Measurements from ENCODE around the gene PPARA.

PPARA gene

DNA sequence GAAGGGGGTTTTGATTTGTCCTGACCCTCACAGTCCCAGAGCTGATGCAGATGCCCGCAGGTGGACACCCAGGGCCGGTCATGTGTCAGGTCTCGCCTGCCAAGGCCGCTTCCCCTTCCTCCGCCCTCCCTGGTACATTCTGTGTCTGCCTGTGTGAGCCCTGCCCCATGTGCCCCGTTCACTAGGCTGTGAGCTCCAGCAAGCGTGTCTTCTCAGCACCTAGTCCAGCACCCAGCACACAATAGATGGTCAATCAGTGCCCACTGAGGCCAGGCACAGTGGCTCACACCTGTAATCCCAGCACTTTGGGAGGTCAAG is 29.9 kb upstream of the PPARA start:
- TF ChIP-seq, protein P1, sequence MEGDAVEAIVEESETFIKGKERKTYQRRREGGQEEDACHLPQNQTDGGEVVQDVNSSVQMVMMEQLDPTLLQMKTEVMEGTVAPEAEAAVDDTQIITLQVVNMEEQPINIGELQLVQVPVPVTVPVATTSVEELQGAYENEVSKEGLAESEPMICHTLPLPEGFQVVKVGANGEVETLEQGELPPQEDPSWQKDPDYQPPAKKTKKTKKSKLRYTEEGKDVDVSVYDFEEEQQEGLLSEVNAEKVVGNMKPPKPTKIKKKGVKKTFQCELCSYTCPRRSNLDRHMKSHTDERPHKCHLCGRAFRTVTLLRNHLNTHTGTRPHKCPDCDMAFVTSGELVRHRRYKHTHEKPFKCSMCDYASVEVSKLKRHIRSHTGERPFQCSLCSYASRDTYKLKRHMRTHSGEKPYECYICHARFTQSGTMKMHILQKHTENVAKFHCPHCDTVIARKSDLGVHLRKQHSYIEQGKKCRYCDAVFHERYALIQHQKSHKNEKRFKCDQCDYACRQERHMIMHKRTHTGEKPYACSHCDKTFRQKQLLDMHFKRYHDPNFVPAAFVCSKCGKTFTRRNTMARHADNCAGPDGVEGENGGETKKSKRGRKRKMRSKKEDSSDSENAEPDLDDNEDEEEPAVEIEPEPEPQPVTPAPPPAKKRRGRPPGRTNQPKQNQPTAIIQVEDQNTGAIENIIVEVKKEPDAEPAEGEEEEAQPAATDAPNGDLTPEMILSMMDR (IDR thresholded peaks at IDR 0.05; ENCODE audit: insufficient read depth, low read length), result no peak
- TF ChIP-seq POLR2AphosphoS5 (IDR thresholded peaks at IDR 0.05; ENCODE audit: low read depth), result no peak
- no peak for TF ChIP-seq GABPA (IDR thresholded peaks at IDR 0.05; ENCODE audit: low read depth)
- TF ChIP-seq, protein P2, sequence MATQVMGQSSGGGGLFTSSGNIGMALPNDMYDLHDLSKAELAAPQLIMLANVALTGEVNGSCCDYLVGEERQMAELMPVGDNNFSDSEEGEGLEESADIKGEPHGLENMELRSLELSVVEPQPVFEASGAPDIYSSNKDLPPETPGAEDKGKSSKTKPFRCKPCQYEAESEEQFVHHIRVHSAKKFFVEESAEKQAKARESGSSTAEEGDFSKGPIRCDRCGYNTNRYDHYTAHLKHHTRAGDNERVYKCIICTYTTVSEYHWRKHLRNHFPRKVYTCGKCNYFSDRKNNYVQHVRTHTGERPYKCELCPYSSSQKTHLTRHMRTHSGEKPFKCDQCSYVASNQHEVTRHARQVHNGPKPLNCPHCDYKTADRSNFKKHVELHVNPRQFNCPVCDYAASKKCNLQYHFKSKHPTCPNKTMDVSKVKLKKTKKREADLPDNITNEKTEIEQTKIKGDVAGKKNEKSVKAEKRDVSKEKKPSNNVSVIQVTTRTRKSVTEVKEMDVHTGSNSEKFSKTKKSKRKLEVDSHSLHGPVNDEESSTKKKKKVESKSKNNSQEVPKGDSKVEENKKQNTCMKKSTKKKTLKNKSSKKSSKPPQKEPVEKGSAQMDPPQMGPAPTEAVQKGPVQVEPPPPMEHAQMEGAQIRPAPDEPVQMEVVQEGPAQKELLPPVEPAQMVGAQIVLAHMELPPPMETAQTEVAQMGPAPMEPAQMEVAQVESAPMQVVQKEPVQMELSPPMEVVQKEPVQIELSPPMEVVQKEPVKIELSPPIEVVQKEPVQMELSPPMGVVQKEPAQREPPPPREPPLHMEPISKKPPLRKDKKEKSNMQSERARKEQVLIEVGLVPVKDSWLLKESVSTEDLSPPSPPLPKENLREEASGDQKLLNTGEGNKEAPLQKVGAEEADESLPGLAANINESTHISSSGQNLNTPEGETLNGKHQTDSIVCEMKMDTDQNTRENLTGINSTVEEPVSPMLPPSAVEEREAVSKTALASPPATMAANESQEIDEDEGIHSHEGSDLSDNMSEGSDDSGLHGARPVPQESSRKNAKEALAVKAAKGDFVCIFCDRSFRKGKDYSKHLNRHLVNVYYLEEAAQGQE (IDR thresholded peaks at IDR 0.05; ENCODE audit: insufficient replicate concordance, low read depth), result no peak
- TF ChIP-seq SPI1 (IDR thresholded peaks at IDR 0.05; ENCODE audit: borderline replicate concordance, low read depth), result no peak
- H3K27ac ChIP-seq (replicated peaks), result no peak overlapping the region
- DNase-seq (ENCODE audit: low read depth in 1 of 2, low spot score in 1 of 2), result no peak
- no peak overlapping the region for H3K4me3 ChIP-seq (replicated peaks; ENCODE audit: insufficient read depth, low read length)
- H3K27me3 ChIP-seq (ENCODE audit: insufficient read depth, poor library complexity, severe bottlenecking), result no peaks in the 10 kb centered on the region

DNA sequence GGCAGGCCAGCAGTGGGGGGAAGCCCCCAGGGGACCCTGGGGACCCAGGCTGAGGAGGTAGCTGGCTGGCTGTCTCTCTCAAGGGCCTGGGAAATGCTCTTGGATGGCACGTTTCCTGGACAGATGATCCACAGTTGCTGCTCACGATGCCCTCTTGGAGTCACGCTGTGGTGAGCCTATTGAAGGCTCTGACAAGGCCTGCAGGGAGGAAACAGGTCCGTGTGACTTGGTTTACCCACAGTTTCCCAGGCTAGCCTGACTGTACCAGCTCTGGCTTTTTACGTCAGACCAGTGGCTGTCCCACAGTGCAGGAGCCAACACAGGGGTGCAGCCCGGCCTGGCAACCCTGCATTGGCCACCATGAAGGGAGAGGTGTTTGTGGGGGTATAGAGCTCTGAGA is 29.2 kb upstream of the PPARA start:
- no peak overlapping the region for H3K4me3 ChIP-seq (replicated peaks; ENCODE audit: insufficient read depth, low read length)
- TF ChIP-seq GABPA (IDR thresholded peaks at IDR 0.05; ENCODE audit: low read depth) (no peak), POLR2AphosphoS5 (IDR thresholded peaks at IDR 0.05; ENCODE audit: low read depth) (no peak), SPI1 (IDR thresholded peaks at IDR 0.05; ENCODE audit: borderline replicate concordance, low read depth) (no peak)
- TF ChIP-seq, protein P2 (IDR thresholded peaks at IDR 0.05; ENCODE audit: insufficient replicate concordance, low read depth), result no peak
- TF ChIP-seq, protein P1 (IDR thresholded peaks at IDR 0.05; ENCODE audit: insufficient read depth, low read length), result no peak
- no peak overlapping the region for H3K27ac ChIP-seq (replicated peaks)
- H3K27me3 ChIP-seq (ENCODE audit: insufficient read depth, poor library complexity, severe bottlenecking), result no peaks in the 10 kb centered on the region
- no peak for DNase-seq (ENCODE audit: low read depth in 1 of 2, low spot score in 1 of 2)

DNA sequence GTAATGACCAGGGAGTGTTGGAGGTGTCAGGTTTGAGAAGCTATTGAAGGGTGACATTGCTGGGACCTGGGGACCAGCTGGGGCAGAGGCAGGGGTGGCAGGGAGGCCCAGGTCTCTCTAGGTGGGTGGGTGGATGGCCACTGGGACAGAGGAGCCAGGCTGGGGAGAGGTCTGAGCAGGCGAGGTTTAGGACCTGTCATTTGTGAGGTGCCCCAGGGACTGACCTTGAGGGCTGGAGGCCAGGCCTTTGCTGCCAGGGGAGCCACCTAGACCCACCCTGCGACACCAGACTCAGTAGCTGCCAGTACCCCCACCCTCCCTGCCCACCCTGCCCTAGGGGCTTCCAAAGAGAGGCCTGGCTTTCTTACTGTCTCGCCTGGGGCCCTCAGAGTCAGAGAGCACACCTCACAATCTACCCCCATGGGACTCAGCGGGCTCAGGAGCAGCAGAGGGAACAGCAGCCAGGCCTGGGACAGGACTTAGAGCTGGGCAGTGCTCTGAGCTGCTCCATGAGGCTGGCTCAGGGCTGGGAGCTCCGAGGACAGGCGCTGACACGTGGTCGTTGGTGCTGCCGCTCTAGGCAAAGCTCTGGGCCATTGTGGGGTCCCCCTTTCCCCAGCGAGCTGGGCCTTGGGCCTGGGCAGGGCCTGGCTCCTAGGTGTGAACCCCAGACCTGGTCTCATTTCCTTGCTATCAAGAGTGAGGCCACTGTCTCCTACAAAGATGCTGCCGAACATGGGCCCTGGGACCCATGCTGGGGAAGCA is 28.6 kb upstream of the PPARA start:
- Histone ChIP-seq H3K4me3 (replicated peaks; ENCODE audit: insufficient read depth, low read length) (no peak overlapping the region), H3K27ac (replicated peaks) (no peak overlapping the region), H3K27me3 (ENCODE audit: insufficient read depth, poor library complexity, severe bottlenecking) (no peaks in the 10 kb centered on the region)
- TF ChIP-seq, protein P2 (IDR thresholded peaks at IDR 0.05; ENCODE audit: insufficient replicate concordance, low read depth), result no peak
- TF ChIP-seq SPI1 (IDR thresholded peaks at IDR 0.05; ENCODE audit: borderline replicate concordance, low read depth) (no peak), POLR2AphosphoS5 (IDR thresholded peaks at IDR 0.05; ENCODE audit: low read depth) (no peak), GABPA (IDR thresholded peaks at IDR 0.05; ENCODE audit: low read depth) (no peak)
- TF ChIP-seq, protein P1 (IDR thresholded peaks at IDR 0.05; ENCODE audit: insufficient read depth, low read length), result no peak
- no peak for DNase-seq (ENCODE audit: low read depth in 1 of 2, low spot score in 1 of 2)
